K562 (cell line): ENCODE results near the gene ILKAP. TPM values are rescaled to one million over a fixed set of nuclear protein-coding genes. Genes with fewer than 3 reads are reported as not detected.

ENCODE experiments used
- ATAC-seq: fragments of 200-7000 bp; cut with Tn5 transposase; 3 replicates; pipeline ENCODE4 v1.9.1; 2020; ENCODE audit warnings: moderate library complexity
- BruUV-seq: library from RNA; stranded (reverse); fragments of 400-500 nt; replicated peaks from 2 replicates; lab custom pipeline; 2021; lab: Mats Ljungman, UMichigan
- CTCF ChIA-PET: fragments of 300-600 bp; formaldehyde crosslinking; extraction: SDS; loops from one replicate; lab custom pipeline; 2021; ENCODE audit warnings: low intra/inter-chr PET ratio; lab: Yijun Ruan, JAX
- POLR2A ChIA-PET: fragments of 300-600, 350-650 bp; sonication (Branson Sonifier 250); formaldehyde crosslinking; extraction: SDS; loops from one replicate; lab custom pipeline; 2021; ENCODE audit warnings: antibody characterized with exemption, inconsistent platforms; lab: Yijun Ruan, JAX
- DNase-seq, 4 experiments: peaks; one replicate each; pipeline versions ENCODE4 v3.0.0 to v3.0.0-alpha.2; 2011 to 2018; ENCODE audit warnings: low spot score in 3 of 4, mixed read lengths in 3 of 4; ENCODE audit errors: extremely low read depth in 1 of 4
- FAIRE-seq: peaks from 2 replicates; lab custom pipeline; 2011; peaks lifted over from hg19 to GRCh38; lab: Jason Lieb, UNC
- H2AFZ ChIP-seq: 2 replicates; pipeline ENCODE4 v1.6.0; 2011; ENCODE audit warnings: low read depth, low read length, control low read depth, inconsistent platforms
- H3K27ac ChIP-seq: fragments of 200-600 bp; 3 replicates; pipeline ENCODE4 v1.8.0; 2011; ENCODE audit warnings: low read depth, mild to moderate bottlenecking, control low read depth, inconsistent platforms, low read length, moderate library complexity, mixed read lengths; ENCODE audit errors: extremely low read depth
- H3K27me3 ChIP-seq, 2 experiments: fragments of 300-600 bp in 1 of 2; 2 replicates in 1 of 2; 3 replicates in 1 of 2; pipeline versions ENCODE4 v1.6.0 to v1.8.0; 2011; ENCODE audit warnings: inconsistent platforms in 2 of 2, low read length in 2 of 2, mild to moderate bottlenecking in 1 of 2, mixed read lengths in 1 of 2, moderate library complexity in 1 of 2; ENCODE audit not compliant: control insufficient read depth in 2 of 2, insufficient read depth in 2 of 2
- H3K36me3 ChIP-seq: fragments of 300-600 bp; 3 replicates; pipeline ENCODE4 v1.8.0; 2011; ENCODE audit warnings: mild to moderate bottlenecking, low read length, inconsistent platforms; ENCODE audit not compliant: control insufficient read depth, insufficient read depth
- H3K4me1 ChIP-seq, 2 experiments: fragments of 200-600 bp in 1 of 2; replicated peaks in 1 of 2; 2 replicates in 1 of 2; 3 replicates in 1 of 2; pipeline versions ENCODE4 v1.5.1 to v1.8.0; 2011; ENCODE audit warnings: inconsistent platforms in 2 of 2, low read length in 2 of 2, mild to moderate bottlenecking in 1 of 2, mixed read lengths in 1 of 2, moderate library complexity in 1 of 2; ENCODE audit not compliant: control insufficient read depth in 2 of 2, insufficient read depth in 2 of 2
- H3K4me2 ChIP-seq: 2 replicates; pipeline ENCODE4 v1.6.1; 2011; ENCODE audit warnings: low read length, control low read depth, inconsistent platforms, mixed read lengths; ENCODE audit not compliant: insufficient read depth
- H3K4me3 ChIP-seq: fragments of 200-600 bp; sonication (generic), shearing (Covaris generic); 2 replicates; pipeline ENCODE4 v1.5.1; 2016; ENCODE audit warnings: control low read depth, inconsistent platforms
- H3K79me2 ChIP-seq: fragments of 200-600 bp; 3 replicates; pipeline ENCODE4 v1.8.0; 2011; ENCODE audit warnings: low read length, inconsistent platforms; ENCODE audit not compliant: control insufficient read depth, insufficient read depth
- H3K9ac ChIP-seq, 2 experiments: 2 replicates each; pipeline versions ENCODE4 v1.6.0 to v1.6.1; 2011; ENCODE audit warnings: low read depth in 2 of 2, low read length in 2 of 2, control low read depth in 1 of 2, inconsistent platforms in 1 of 2, mild to moderate bottlenecking in 1 of 2, mixed read lengths in 1 of 2; ENCODE audit not compliant: insufficient read depth in 1 of 2
- H3K9me1 ChIP-seq: one replicate; pipeline ENCODE4 v1.6.0; 2011; ENCODE audit warnings: inconsistent platforms, mild to moderate bottlenecking, low read length, moderate library complexity; ENCODE audit not compliant: control insufficient read depth, insufficient read depth
- H3K9me3 ChIP-seq: replicated peaks from 2 replicates; pipeline ENCODE4 v1.5.1; 2011; ENCODE audit warnings: low read depth, low read length, inconsistent platforms; ENCODE audit not compliant: control insufficient read depth, insufficient read depth
- H4K20me1 ChIP-seq: replicated peaks from 2 replicates; pipeline ENCODE4 v1.6.1; 2011; ENCODE audit warnings: low read length, inconsistent platforms, mixed read lengths; ENCODE audit not compliant: control insufficient read depth, insufficient read depth
- ELF1 ChIP-seq: fragments of 200-800 bp; sonication (Bioruptor generic); IDR thresholded peaks from 2 replicates; pipeline ENCODE4 v1.6.1; 2016; ENCODE audit warnings: missing genetic modification characterization, missing compliant biosample characterization
- NCOA1 ChIP-seq: fragments of 450-650 bp; IDR thresholded peaks from 2 replicates; pipeline ENCODE4 v1.6.1; 2016; ENCODE audit warnings: low read depth
- NCOA4 ChIP-seq: fragments of 450-650 bp; IDR thresholded peaks from 2 replicates; pipeline ENCODE4 v1.6.1; 2018; ENCODE audit warnings: mild to moderate bottlenecking; ENCODE audit not compliant: partially characterized antibody
- WGBS: fragments of 100-300 bp; shearing (Covaris generic); methylation state at CpG from one replicate; pipeline ENCODE4 v1.1.6; 2016; ENCODE audit warnings: low coverage, mixed read lengths; ENCODE audit not compliant: insufficient coverage; ENCODE audit errors: missing lambda C conversion rate; 5-methylcytosine and 5-hydroxymethylcytosine counted together
- in situ Hi-C: fragments of 300-500 bp; cut with MboI; formaldehyde crosslinking; loops from 4 replicates; pipeline ENCODE4 v1.15.0; 2018; ENCODE audit warnings: inconsistent platforms, mixed read lengths
- intact Hi-C: fragments of 100-400 bp; cut with micrococcal nuclease; formaldehyde crosslinking; loops from 2 replicates; pipeline ENCODE4 v1.14.2; 2022
- polyA plus RNA-seq, 8 experiments: library from polyadenylated mRNA; depleted of rRNA in 4 of 8; stranded (reverse) in 5 of 8; unstranded in 3 of 8; fragments of >200 nt; fragmentation: Nextera tagmentation in 2 of 8; fragmentation: Illumina TruSeq in 1 of 8; extraction: Ambion mirVana in 2 of 8; extraction: Trizol in 1 of 8; gene quantifications; 2 replicates each; pipeline versions ENCODE4 v1.2.1 to v1.2.3, GENCODE V29; 2011 to 2014; ENCODE audit warnings: inconsistent platforms in 1 of 8, missing spikeins in 1 of 8
- total RNA-seq, 7 experiments: library from RNA; depleted of rRNA in 6 of 7; stranded (reverse); fragments of >200 nt in 6 of 7; fragmentation: Illumina TruSeq in 2 of 7; extraction: Trizol in 2 of 7; gene quantifications; 2 replicates each; pipeline versions ENCODE4 v1.2.1 to v1.2.3, GENCODE V29; 2011 to 2021; ENCODE audit warnings: low replicate concordance in 1 of 7
- TF ChIP-seq, protein P1 (sequence below): IDR thresholded peaks from 2 replicates; pipeline ENCODE4 v1.6.1; 2012; ENCODE audit warnings: low read depth, low read length, improper control_type of control experiment, borderline replicate concordance
- TF ChIP-seq, protein P2 (sequence below): sonication (generic); formaldehyde crosslinking; IDR thresholded peaks from 2 replicates; pipeline ENCODE4 v1.8.1; 2023; ENCODE audit warnings: mild to moderate bottlenecking, missing genetic modification reagents

Gene ILKAP
- total and polyA plus RNA-seq, 9 of the 15 experiments (the other 6 are each of a cell fraction or from before 2014, with no cell fraction given), result 3.1 to 43.9 (median 20.7) TPM

DNA sequence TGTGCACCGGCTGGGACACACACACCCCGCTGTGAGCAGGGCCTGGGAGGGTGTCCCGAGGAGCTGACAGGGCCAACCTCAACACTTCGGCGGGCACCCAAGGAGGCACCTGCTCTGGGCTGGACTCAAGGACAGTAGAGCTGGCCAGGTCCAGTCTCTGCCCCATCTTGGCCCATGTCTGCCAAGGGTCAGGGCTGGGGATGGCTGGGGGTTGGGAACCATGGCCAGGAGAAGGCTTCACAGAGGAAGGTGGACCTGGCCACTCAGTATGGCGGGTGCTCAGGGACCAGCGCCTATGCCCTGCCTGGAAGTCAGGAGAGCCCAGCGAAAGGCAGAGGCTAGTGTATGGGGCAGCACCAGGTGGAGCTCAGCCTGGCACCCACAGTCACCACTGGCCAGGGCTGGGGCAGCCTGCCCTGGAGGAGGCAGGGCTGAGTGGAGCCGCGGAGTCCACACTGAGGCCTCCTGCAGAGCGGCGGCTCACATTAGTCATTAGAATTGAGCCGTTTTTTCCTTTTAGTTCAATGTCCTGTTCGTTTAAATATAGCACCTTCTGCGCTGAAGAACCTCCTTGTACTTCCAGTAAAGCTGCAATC lies 40.6 kb downstream of the ILKAP start:
- Histone ChIP-seq H3K27ac (no peak overlapping the region), H3K9ac (no peak overlapping the region), H3K79me2 (no peaks in the 10 kb centered on the region), H3K9me1 (no peaks in the 10 kb centered on the region), H3K36me3 (no peaks in the 10 kb centered on the region), H3K4me3 (no peak overlapping the region), H3K9me3 (no peaks in the 10 kb centered on the region), H3K4me2 (no peak overlapping the region), H4K20me1 (no peaks in the 10 kb centered on the region), H2AFZ (no peak overlapping the region), H3K27me3 (no peaks in the 10 kb centered on the region), H3K4me1 (peaks cover 9 to 67% of the 10 kb centered on the region in 2 experiments; a peak in 4 of 5 replicates)
- FAIRE-seq (no peak), ATAC-seq (no peak), DNase-seq (no peak)
- WGBS, result 72% methylated on average over 7 of the region's 15 CpGs
- in situ Hi-C loops, result no loop called here
- no TSS peak for BruUV-seq
- ChIA-PET CTCF (no interaction called here), POLR2A (interaction anchor here (0.6 to 0.9 kb wide), 4 partner anchors 12 to 68 kb away, joined by 3 read pairs; no protein-coding TSS in a partner anchor)
- intact Hi-C loops, result no loop called here
- TF ChIP-seq NCOA1 (no peak), ELF1 (tag) (no peak), NCOA4 (no peak)
- TF ChIP-seq, protein P1, sequence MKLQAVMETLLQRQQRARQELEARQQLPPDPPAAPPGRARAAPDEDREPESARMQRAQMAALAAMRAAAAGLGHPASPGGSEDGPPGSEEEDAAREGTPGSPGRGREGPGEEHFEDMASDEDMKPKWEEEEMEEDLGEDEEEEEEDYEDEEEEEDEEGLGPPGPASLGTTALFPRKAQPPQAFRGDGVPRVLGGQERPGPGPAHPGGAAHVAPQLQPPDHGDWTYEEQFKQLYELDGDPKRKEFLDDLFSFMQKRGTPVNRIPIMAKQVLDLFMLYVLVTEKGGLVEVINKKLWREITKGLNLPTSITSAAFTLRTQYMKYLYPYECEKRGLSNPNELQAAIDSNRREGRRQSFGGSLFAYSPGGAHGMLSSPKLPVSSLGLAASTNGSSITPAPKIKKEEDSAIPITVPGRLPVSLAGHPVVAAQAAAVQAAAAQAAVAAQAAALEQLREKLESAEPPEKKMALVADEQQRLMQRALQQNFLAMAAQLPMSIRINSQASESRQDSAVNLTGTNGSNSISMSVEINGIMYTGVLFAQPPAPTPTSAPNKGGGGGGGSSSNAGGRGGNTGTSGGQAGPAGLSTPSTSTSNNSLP, result no peak
- TF ChIP-seq, protein P2, sequence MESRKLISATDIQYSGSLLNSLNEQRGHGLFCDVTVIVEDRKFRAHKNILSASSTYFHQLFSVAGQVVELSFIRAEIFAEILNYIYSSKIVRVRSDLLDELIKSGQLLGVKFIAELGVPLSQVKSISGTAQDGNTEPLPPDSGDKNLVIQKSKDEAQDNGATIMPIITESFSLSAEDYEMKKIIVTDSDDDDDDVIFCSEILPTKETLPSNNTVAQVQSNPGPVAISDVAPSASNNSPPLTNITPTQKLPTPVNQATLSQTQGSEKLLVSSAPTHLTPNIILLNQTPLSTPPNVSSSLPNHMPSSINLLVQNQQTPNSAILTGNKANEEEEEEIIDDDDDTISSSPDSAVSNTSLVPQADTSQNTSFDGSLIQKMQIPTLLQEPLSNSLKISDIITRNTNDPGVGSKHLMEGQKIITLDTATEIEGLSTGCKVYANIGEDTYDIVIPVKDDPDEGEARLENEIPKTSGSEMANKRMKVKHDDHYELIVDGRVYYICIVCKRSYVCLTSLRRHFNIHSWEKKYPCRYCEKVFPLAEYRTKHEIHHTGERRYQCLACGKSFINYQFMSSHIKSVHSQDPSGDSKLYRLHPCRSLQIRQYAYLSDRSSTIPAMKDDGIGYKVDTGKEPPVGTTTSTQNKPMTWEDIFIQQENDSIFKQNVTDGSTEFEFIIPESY (CRISPR knock-in tag), result peak; percentile 85
